Stimulated activated CD8-positive, alpha-beta memory T cell treated with anti-CD3 and anti-CD28 coated beads, Interleukin-4, amount 100 ng/mL, for 24 hours (primary cell): ENCODE data around the gene ALG1L2.
"Not testable (repeated sequence)": the region's sequence is repeated elsewhere in the genome, so short reads cannot be mapped to it uniquely, and the experiment has no call there.

Experiments used
- DNase-seq: peaks from one replicate; pipeline ENCODE4 v3.0.0-alpha.2; 2020; ENCODE audit warnings: low read depth

Gene ALG1L2

GRCh38 chr3:130093741-130094391, 12.2 kb downstream of the ALG1L2 start:
- DNase-seq, result no peak

DNA sequence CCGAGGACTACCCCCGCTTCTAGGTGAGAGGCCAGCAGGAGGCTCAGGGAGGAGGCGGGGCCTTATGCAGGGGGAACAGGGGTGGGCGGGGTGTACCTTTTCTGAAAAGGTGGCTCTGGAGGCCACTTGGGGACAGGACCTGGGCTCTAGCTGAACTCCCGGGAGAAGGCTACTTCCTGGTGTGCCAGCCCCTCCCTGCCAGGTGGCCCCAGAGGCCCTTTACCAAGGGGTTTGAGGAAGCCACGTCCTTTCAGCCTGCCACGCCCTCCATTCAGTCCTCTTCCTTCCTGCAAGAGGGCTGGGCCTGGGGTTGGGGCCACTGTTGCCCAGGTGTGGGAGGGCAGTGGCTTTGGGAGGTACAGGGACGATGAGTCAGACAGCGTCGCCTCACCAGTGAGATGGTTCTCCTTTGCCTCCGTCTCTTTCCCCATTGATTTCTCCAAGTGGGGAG, 12.9 kb downstream of the ALG1L2 start:
- DNase-seq, result not testable (repeated sequence)

DNA sequence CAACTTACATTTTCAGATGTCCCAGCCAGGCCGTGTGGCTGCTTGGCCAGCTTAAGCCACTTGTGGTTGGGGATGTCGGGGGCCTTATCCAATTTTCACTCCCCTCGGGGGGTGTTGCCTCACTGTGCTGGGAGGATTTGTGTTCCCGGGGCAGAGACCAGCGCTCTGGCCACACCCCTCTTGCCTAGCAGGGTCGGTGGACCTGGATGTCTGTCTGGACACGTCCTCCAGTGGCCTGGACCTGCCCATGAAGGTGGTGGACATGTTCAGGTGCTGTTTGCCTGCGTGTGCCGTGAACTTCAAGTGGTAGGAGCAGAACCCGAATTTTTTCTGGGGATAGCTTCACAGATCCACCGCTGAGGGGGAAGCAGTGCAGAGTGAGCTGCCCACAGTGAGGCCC, 14.2 kb downstream of the ALG1L2 start:
- DNase-seq, result not testable (repeated sequence)

GRCh38 chr3:130097096-130097495, 15.5 kb downstream of the ALG1L2 start:
- not testable (repeated sequence) for DNase-seq

GRCh38 chr3:130097690-130098638, 16.3 kb downstream of the ALG1L2 start:
- not testable (repeated sequence) for DNase-seq

GRCh38 chr3:130098639-130099385, 17.2 kb downstream of the ALG1L2 start:
- DNase-seq, result not testable (repeated sequence)

DNA sequence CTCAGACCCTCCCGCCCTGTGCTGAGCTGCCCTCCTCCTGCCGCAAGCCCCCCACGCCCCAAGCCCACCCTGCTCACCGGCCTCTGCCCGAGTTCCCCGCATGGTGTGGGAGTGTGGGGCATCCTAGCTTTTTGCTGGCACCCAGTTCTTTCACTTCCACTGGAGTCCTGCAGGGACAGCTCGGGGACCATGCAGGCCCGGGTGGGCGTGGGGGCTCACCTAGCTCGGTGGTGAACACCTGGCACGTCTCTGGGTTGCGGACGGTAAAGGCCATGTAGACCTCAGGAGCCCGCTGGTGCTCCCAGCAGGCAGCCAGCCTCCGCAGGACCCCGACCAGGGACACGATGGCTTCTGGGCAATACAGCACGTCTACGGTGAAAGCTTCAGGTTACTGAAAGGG, 20.9 kb downstream of the ALG1L2 start:
- DNase-seq, result not testable (repeated sequence)

DNA sequence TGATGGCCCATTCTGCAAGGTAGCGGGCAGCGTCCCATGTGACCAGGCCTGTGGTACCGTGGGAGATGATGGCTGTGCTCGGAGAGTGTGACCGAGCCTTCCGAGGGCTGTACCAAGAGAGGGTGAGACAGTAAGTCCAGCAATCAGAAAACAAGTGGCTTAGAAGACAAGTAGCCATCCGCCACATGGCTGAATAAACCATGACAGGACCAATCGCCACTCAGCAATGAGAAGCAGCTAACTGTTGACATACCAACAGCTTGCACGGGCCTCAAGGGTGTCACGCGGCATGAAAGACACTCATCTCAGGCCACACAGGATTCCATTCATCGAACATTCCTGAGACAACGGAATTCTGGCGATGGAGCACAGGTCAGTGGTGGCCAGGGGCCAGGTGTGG, 22.6 kb downstream of the ALG1L2 start:
- not testable (repeated sequence) for DNase-seq

DNA sequence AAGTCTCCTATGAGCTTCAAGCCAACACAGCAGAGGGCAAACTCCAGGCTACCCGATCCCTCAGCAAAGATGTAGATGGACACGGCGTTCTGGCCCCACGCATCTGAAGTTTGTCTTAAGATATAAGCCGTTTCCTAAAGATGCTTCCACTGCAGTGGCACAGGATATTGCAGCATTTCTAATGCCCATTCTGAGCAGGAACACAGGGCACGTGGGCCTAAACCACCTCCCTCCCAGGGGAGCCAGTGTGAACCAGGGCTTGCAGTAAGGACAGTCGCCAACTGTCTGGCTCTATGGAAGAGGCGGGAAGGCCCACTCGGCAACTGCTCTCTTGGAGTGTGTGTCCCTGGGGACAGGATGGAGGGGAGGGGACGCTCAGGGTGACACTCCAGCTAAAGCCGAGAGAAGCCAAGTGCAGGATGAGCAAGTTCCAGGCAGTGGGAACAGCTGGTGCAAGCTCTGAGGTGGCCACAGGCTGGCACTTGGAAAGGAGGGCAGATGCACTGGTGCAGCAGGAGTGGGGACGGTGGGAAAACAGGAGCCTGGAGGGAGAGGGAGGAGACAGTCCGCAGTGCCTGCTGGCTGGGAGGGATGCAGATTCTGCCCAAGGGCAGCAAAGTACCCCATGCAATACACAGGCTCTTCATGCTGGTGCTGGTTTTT, 25.8 kb downstream of the ALG1L2 start:
- DNase-seq, result not testable (repeated sequence)

GRCh38 chr3:130108836-130109585, 27.4 kb downstream of the ALG1L2 start:
- not testable (repeated sequence) for DNase-seq

- DNase-seq, result not testable (repeated sequence)
These were observed 28.9 kb downstream of the ALG1L2 start for GRCh38 chr3:130110386-130111169.

- peak; percentile 98 for DNase-seq
These were observed 29.7 kb downstream of the ALG1L2 start for GRCh38 chr3:130111185-130111864.

GRCh38 chr3:130111865-130112747, 30.5 kb downstream of the ALG1L2 start:
- DNase-seq, result peak; percentile 99

DNA sequence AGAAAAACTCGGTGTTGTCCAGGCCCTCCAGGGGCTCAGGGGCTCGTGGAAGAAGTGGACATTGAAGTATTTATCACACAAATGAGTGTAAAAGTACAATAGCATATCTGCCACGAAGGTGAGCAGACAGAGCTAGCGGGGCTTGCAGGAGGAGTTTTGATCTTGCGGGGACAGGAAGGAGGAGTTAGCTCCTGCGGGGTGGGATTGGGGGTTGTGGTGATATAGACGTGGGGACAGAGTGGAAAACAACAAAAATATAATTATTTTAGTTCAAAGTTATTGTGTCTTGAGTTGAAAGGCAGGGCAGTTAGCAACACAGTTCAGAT, 31.1 kb downstream of the ALG1L2 start:
- DNase-seq, result not testable (repeated sequence)

DNA sequence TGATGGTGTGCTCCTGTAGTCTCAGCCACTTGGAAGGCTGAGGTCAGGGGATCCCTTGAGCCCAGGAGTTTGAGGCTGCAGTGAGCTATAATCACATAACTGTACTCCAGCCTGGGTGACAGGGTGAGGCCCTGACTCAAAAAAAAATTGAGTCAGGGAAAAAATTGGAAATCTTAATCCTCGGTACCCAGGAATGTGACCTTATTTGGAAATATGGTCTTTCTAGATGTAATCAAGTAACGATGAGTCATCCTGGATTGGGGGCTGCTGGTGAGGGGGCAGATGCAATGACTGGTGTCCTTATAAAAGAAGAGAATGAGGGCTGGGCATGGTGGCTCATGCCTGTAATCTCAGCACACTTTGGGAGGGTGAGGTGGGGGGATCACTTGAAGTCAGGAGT, 33.8 kb downstream of the ALG1L2 start:
- not testable (repeated sequence) for DNase-seq

- no peak for DNase-seq
These were observed 36.3 kb downstream of the ALG1L2 start for GRCh38 chr3:130117933-130118332.

GRCh38 chr3:130119824-130120223, 38.2 kb downstream of the ALG1L2 start:
- not testable (repeated sequence) for DNase-seq

DNA sequence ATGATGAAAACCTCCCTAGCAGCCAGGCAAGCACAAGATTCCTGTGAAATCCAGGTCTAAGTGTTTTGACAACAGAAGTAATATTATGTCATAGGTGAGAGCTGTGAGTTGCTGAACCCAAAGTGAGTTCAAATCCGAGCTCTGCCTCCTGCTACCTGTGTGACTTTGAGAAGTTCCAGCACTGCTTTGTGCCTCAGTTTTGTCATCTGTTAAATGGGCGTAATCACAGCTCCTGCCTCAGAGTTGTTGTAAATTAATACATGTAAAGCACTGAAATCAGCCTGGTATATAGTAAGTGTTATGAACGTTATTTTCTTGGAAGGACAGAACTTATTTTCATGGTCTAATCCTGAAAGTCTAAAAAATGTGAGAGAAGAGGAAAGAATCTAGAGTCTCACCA, 38.7 kb downstream of the ALG1L2 start:
- not testable (repeated sequence) for DNase-seq
